ENCODE data around the gene GRHL3.

- TF ChIP-seq CTCF (IDR thresholded peaks at IDR 0.05; ENCODE audit: low read depth, low read length, missing input control) (no peak), SP1 (IDR thresholded peaks at IDR 0.05) (no peak), JUND (IDR thresholded peaks at IDR 0.05) (no peak), RAD21 (IDR thresholded peaks at IDR 0.05) (no peak), GABPA (IDR thresholded peaks at IDR 0.05 in 1 of 2, conservative IDR thresholded peaks at IDR 0.05 in 1 of 2) (no peak), ATF3 (IDR thresholded peaks at IDR 0.05) (no peak), HNF4G (IDR thresholded peaks at IDR 0.05) (no peak), YY1 (IDR thresholded peaks at IDR 0.05) (no peak), TAF1 (conservative IDR thresholded peaks at IDR 0.05) (no peak), FOXA1 (IDR thresholded peaks at IDR 0.05) (no peak), HNF4A (conservative IDR thresholded peaks at IDR 0.05) (no peak)
- TF ChIP-seq, protein P1, sequence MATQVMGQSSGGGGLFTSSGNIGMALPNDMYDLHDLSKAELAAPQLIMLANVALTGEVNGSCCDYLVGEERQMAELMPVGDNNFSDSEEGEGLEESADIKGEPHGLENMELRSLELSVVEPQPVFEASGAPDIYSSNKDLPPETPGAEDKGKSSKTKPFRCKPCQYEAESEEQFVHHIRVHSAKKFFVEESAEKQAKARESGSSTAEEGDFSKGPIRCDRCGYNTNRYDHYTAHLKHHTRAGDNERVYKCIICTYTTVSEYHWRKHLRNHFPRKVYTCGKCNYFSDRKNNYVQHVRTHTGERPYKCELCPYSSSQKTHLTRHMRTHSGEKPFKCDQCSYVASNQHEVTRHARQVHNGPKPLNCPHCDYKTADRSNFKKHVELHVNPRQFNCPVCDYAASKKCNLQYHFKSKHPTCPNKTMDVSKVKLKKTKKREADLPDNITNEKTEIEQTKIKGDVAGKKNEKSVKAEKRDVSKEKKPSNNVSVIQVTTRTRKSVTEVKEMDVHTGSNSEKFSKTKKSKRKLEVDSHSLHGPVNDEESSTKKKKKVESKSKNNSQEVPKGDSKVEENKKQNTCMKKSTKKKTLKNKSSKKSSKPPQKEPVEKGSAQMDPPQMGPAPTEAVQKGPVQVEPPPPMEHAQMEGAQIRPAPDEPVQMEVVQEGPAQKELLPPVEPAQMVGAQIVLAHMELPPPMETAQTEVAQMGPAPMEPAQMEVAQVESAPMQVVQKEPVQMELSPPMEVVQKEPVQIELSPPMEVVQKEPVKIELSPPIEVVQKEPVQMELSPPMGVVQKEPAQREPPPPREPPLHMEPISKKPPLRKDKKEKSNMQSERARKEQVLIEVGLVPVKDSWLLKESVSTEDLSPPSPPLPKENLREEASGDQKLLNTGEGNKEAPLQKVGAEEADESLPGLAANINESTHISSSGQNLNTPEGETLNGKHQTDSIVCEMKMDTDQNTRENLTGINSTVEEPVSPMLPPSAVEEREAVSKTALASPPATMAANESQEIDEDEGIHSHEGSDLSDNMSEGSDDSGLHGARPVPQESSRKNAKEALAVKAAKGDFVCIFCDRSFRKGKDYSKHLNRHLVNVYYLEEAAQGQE (IDR thresholded peaks at IDR 0.05): no peak
- TF ChIP-seq, protein P2, sequence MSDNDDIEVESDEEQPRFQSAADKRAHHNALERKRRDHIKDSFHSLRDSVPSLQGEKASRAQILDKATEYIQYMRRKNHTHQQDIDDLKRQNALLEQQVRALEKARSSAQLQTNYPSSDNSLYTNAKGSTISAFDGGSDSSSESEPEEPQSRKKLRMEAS (IDR thresholded peaks at IDR 0.05): no peak
Observed at GRCh38 chr1:24361811-24362210, 42.7 kb downstream of the GRHL3 start.
